Amniotic stem cell (primary cell): ENCODE data around the gene MAF.

Experiments
- DNase-seq: peaks from one replicate; lab custom pipeline; 2025; lab: John Stamatoyannopoulos, UW

Gene MAF

DNA sequence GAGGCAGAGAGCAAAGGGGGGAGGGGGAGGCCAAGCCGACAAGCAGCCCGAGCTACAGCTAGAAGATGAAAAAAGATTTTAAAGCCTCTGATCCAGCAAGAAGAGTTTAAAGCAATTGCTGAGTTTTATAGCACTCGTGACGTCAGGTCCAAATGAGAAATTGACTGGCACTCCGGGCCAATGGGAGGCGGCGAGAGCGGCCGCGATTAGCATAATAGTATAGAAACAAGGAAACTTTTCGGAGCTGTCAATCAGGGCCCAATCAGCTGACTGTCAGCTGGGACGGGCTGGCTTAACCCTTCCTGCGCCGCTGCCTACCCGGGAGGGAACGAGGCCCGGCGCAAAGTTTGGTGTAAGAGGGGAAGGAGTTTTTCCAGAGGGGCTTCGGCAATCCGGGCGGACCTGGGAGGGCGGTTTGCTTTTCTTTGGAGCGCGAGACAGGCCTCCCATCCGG, at the start of gene MAF:
TSS of gene MAF (minus strand) at position 100 of the 454 bp plus-strand sequence. CDS start 835 bp downstream, outside the sequence.
- DNase-seq, result no peak

DNA sequence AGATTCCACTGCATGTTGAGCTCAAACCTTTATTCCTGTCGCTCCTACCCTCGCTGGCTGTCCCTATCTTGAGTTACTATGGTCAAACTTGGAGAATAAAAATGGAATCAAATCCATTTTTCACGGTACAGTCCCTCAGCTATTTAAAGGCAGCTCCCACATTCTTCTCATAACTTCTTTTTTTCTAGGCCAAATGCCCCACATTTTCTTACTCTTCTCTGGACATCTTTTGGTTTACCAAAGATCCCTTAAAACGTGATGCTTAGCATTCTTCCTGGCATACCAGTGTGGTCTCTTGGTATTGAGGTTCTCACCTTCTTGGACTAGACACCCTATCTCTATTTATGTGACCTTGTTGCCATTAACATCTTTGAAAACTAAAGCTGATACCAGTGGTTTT, 48.3 kb upstream of the MAF start:
- no peak for DNase-seq

- no peak for DNase-seq
Measured at GRCh38 chr16:79647586-79647985, 47.0 kb upstream of the MAF start.

DNA sequence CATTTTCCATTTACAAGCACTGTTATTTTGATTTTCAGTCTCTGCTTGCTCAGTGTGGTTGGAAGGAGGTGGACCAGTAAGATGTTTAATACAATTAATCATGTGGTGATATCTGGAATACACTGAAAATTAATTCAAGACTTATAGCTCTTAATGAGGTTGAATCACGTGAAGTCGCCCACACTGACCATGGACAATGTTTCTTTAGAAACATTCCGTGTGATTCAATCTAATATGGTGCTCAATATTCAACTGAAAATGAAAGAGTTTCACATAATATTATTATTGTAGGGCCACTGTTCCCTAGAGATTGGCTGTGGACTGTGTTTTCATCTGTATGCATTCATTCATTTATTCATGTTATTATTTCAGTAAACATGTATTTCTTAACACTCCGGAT, 45.2 kb upstream of the MAF start:
- no peak for DNase-seq

DNA sequence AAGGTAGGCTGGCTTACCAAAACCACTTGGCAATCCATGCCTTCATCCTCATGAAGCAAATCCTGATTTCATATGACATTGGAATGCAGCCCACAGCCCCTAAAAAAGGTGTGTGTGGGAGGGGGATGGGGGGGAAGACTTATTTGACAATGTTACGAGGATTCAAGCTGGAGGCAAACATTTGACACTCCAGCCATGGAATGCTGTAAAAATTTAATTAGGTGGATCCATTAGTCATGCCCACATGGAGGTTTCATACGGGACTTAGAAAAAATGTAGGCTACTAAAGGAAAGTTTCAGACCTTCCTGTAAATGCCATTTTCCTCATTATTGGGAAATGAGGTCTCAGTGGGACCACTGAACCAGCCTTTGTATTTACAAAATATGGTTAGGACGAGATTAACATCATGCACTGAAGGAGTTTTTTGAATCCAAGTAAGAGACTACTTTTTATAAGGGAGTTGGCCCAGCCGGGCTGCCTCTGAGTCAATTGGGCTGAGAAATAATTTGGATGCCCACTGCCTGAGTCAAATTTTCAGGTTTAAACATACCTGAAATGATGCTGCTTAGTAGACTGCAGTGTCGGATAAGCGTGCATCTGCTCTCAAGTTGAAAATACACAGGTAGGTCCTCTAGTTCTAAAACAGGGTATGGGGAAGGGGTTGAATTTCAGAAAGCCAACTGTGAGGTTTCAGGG, 44.6 kb upstream of the MAF start:
- no peak for DNase-seq

DNA sequence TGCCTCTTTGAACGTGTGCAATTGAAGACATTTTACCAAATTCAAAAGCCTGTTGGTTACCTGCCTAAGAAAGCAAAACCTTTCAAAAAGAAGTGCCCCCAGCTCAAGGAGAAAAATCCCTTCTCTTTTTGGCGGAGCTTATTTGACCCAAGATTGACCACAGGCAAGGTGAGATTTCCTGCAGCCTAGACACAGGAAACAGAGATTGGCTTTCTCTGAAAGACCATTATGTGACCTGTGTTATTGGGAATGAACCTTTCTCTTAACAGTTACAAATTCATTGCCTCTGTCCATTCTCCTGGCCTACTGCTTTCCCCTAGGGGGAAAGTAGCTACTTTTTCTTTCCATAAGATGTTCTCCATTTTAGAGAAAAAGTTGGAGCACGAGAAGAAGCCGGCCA, 42.1 kb upstream of the MAF start:
- DNase-seq, result no peak

- DNase-seq, result no peak
Measured at GRCh38 chr16:79640513-79641360, 40.2 kb upstream of the MAF start.

- DNase-seq, result no peak
Measured at GRCh38 chr16:79639576-79640311, 39.2 kb upstream of the MAF start.

DNA sequence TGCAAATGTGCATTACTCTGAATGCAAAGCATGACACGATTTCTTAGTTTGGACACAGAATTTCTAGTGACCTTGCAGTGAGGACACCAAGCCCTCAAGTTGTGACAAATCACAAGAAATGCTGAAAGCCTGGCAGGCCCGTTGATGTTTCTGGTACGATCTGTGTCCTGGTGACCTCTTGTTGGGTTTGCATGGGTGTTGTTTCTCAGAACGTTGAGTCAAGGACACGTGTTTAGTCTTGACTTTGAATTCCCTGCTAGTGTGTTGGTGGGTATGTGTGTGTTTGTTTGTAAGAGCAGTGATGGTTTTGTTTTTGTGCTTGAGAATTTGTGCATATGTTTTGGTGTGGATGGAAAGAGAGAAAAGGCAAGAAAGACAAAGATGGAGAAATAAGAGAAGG, 37.8 kb upstream of the MAF start:
- DNase-seq, result no peak

GRCh38 chr16:79635488-79635887, 35.0 kb upstream of the MAF start:
- DNase-seq, result no peak

GRCh38 chr16:79634298-79634697, 33.8 kb upstream of the MAF start:
- no peak for DNase-seq

GRCh38 chr16:79632289-79632688, 31.8 kb upstream of the MAF start:
- no peak for DNase-seq

DNA sequence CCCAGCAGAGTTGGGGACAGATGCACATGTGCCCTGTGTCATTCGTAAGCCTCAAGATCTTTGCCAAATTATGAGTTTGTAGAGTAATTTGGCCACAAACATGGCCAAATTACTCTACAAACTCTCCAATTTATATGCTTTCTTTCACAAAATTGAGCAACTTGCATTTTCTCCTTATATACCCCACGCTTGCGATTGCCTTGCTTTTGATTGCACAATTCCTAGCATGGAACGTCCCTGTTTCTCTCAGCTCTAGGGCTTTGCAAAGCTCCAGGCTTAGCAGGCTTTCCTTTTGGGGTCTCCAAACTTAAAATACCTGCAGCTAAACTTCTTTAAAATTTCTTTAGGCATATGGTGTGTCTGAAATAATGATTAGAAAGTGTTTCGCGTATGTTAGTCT, 28.5 kb upstream of the MAF start:
- DNase-seq, result no peak

DNA sequence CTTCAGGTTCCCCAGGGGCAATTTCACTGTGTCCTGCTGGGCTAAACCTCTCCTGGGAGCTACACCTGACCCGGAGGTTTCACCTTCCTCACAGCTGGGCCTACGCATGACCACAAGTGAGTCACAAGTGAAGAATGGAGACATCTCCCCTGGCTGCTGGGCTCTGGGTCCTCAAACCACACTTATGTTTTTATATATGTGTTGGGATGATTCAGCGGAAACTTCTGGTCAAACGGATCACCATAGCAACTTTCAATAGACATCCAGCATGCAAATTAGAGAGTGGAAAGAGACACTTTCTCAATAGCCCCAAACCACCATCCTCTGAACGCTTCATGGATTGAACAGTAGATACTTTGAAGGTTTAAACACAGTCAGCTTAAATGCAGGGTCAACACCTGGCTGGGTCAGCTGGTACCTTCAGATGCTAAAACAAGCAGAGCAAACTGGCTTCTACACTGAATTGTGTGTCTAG, 28.0 kb upstream of the MAF start:
- no peak for DNase-seq

- DNase-seq, result no peak
Measured at GRCh38 chr16:79627092-79627491, 26.6 kb upstream of the MAF start.

DNA sequence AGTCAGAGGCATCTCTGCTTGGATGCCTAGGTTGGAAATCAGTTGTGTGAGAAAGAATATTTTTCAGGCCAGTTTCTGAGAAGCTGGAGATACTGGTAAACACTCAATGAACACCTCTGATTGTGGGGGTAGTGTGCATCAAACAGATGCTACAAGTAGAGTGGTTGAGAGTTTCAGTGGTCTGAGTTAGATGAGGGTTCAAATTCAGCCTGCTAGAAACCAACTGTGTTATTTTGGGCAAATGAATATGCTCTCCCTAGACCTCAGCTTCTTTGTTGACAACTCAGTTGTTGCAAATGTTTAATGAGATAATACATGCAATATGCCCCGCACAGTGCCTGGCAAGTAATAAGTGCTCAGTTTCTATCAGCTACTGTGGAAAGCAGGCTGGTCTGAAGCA, 25.2 kb upstream of the MAF start:
- no peak for DNase-seq

DNA sequence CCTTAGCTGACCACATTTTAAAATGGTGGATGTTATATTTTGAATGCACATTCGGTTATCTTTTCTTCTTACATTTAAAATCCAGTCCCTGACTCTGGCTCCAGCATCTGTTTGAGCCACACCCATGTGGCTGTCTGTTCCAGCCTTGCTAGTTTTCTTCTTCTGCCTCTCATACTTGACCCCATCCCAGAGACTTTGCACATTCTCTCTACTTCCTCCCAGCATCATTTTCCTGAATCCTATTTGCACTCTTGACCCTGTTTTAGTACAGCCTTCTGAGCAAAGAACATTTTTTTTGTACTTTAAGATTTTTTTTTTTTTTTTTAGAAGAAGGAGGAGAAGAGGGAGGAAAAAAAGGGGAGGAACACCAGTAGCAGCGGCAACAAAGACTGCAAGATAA, 23.3 kb upstream of the MAF start:
- DNase-seq, result no peak

DNA sequence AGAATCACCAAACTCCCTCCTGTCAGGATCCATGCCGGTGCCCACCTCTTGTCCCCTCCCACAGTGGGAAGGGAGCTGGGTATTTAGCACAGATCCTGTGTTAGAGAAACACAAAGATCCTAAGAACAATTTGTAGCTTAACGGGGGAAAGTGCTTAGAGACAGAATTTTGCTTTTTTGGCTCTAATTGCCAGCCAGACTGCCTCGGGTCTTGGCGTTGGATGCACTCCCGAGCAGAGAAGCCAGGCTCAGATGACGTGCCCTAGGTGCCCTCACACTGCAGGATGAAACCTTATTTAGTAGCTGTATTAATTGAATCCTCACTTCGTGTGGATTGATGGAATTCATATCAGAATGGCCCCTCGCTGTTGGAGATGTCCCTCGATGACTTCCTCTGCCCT, 22.5 kb upstream of the MAF start:
- no peak for DNase-seq

DNA sequence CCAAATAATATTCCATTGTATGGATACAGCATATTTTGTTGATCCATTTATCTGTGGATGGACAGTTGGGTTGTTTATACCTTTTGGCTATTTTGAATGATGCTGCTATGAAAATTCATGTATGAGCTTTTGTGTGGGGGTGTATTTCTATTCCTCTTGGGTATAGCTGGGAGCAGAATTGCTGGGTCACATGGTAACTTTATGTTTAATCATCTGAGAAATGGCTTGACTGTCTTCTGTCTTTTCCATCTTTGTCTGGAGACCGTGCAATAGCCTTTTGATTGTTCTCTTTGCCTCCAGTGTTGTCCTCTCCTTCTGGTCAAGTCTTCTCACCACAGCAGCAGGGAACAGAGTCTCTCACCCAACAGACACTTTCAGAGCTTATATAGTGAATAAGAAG, 20.5 kb upstream of the MAF start:
- no peak for DNase-seq

- no peak for DNase-seq
Measured at GRCh38 chr16:79618692-79619050, 18.1 kb upstream of the MAF start.

- no peak for DNase-seq
Measured at GRCh38 chr16:79618041-79618691, 17.6 kb upstream of the MAF start.

DNA sequence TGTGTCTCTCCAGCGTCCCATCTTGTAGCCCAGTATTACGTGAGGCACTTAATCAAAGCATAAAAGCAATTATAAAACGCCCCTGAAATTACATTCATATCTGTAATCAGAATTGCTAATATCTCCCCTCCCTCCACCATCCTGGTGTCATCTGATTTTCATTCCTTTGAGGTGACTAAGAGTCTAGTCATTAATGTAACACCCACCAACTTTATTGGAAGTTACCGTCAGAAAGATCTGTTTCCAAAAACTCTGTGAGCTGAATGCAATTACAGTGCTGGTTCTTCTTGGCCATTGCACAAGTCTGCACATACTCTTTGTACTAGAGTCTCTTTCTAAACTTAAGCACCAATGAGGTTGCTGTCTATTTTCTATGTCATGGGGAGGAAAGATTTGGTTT, 12.5 kb upstream of the MAF start:
- DNase-seq, result no peak
